HFFc6 (cell line): ENCODE data around the gene WIF1. TPM values are rescaled to one million over a fixed set of nuclear protein-coding genes. Genes with fewer than 3 reads are reported as not detected.

Experiments used
- DNase-seq: peaks from one replicate; pipeline ENCODE4 v3.0.0-alpha.2; 2018
- H3K27ac Mint-ChIP-seq: 2 replicates; pipeline ENCODE4 v1.8.0; 2020; ENCODE audit warnings: mild to moderate bottlenecking, mixed read lengths
- H3K27me3 Mint-ChIP-seq: 2 replicates; pipeline ENCODE4 v1.8.0; 2021; ENCODE audit warnings: mild to moderate bottlenecking, moderate library complexity, mixed read lengths; ENCODE audit not compliant: insufficient read depth
- H3K36me3 Mint-ChIP-seq: 2 replicates; pipeline ENCODE4 v1.8.0; 2021; ENCODE audit warnings: low read depth, mixed read lengths
- H3K4me1 Mint-ChIP-seq: 2 replicates; pipeline ENCODE4 v1.8.0; 2020; ENCODE audit warnings: low read depth, mixed read lengths
- H3K4me3 Mint-ChIP-seq: 2 replicates; pipeline ENCODE4 v1.8.0; 2020; ENCODE audit warnings: mild to moderate bottlenecking, moderate library complexity, mixed read lengths
- H3K9me3 Mint-ChIP-seq: 2 replicates; pipeline ENCODE4 v1.8.0; 2020; ENCODE audit warnings: mild to moderate bottlenecking, mixed read lengths
- CTCF ChIP-seq: fragments of 200-600 bp; sonication (generic); IDR thresholded peaks from 2 replicates; pipeline ENCODE4 v1.5.0; 2021; ENCODE audit warnings: antibody characterized with exemption, mild to moderate bottlenecking
- total RNA-seq, 6 experiments: library from RNA; stranded (reverse); fragmentation: NEBNext Ultra II Directional; extraction: Animal tissue kit (Norgen Biotek cat#: 25700); gene quantifications; 2 replicates in 1 of 6; 3 replicates in 5 of 6; pipeline ENCODE4 v1.2.3, GENCODE V29; 2021

Gene WIF1
- total RNA-seq, 6 experiments from 2014 or later = not detected

DNA sequence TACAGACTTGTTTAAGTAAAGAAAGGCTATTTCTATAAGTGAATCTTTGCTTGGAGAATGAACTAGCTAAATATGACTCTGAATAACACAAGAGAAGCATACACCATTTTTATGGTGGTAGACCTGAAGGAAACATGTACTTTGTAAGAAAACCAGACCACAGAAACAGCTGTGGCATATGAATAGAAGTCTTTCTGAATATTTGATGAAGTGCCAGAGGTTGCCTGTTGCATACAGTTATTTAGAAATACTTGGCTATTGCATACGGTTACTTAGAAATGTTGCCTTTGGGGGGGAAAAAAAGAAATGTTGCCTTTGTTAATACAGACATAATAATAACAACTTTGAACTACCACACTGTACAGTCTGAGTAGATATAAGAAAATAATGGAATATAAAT is 31.5 kb upstream of the WIF1 start:
- Mint-ChIP-seq H3K9me3 (no peaks in the 10 kb centered on the region), H3K27me3 (peaks cover 5% of the 10 kb centered on the region), H3K4me1 (peaks cover 22% of the 10 kb centered on the region), H3K4me3 (no peak overlapping the region), H3K27ac (no peak overlapping the region), H3K36me3 (no peaks in the 10 kb centered on the region)
- DNase-seq = no peak
- TF ChIP-seq CTCF = no peak

- Mint-ChIP-seq H3K27me3 (peaks cover 9% of the 10 kb centered on the region), H3K27ac (no peak overlapping the region), H3K4me3 (no peak overlapping the region), H3K36me3 (no peaks in the 10 kb centered on the region), H3K9me3 (no peaks in the 10 kb centered on the region), H3K4me1 (peaks cover 22% of the 10 kb centered on the region)
- no peak for DNase-seq
- no peak for TF ChIP-seq CTCF
Observed at GRCh38 chr12:65152012-65152411, 30.9 kb upstream of the WIF1 start.

DNA sequence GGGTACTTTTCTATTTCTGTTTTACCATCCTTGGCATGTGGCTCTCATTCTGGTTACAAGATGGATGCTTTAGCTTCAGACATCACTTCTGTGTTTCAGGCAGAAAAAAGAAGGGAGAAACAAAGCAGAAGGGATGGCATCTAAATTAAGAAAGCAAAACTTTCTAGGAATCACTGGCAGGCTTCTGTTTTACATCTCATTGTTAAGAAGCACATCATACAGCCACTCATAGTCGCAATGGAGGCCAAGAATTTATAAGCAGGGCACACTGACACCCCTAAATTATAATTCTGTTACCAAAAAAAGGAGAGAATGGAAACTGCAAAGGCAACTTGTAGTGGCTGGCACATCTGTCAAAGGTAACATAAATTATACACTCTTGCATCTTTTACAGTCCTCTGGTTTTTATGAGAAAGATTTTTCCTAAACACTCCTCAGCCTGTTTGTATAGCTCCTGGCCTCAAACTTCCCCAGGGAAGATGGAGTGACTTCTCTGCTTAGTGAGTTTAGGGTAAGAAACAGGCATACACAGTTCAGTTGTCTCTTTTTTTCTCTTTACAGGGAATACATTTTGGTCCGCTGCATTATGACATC is 26.3 kb upstream of the WIF1 start:
- Mint-ChIP-seq H3K36me3 (no peaks in the 10 kb centered on the region), H3K4me3 (no peak overlapping the region), H3K9me3 (no peaks in the 10 kb centered on the region), H3K4me1 (peaks cover 11% of the 10 kb centered on the region), H3K27ac (no peak overlapping the region), H3K27me3 (peaks cover 19% of the 10 kb centered on the region)
- DNase-seq = no peak
- TF ChIP-seq CTCF = no peak

GRCh38 chr12:65140738-65141137 is 19.6 kb upstream of the WIF1 start:
- H3K9me3 Mint-ChIP-seq = peaks cover 5% of the 10 kb centered on the region
- no peak for DNase-seq
- no peak overlapping the region for H3K27ac Mint-ChIP-seq
- 0 out of 2 replicates have a peak, but pooled peaks cover 7% of the 10 kb centered on the region for H3K36me3 Mint-ChIP-seq
- no peak for TF ChIP-seq CTCF
- no peaks in the 10 kb centered on the region for H3K4me1 Mint-ChIP-seq
- H3K4me3 Mint-ChIP-seq = no peak overlapping the region
- peaks cover 37% of the 10 kb centered on the region for H3K27me3 Mint-ChIP-seq

GRCh38 chr12:65139389-65139788 is 18.3 kb upstream of the WIF1 start:
- Mint-ChIP-seq H3K4me1 (no peaks in the 10 kb centered on the region), H3K36me3 (0 out of 2 replicates have a peak, but pooled peaks cover 7% of the 10 kb centered on the region), H3K27me3 (peaks cover 32% of the 10 kb centered on the region), H3K4me3 (no peak overlapping the region), H3K27ac (no peak overlapping the region), H3K9me3 (peaks cover 10% of the 10 kb centered on the region)
- TF ChIP-seq CTCF = no peak
- no peak for DNase-seq

DNA sequence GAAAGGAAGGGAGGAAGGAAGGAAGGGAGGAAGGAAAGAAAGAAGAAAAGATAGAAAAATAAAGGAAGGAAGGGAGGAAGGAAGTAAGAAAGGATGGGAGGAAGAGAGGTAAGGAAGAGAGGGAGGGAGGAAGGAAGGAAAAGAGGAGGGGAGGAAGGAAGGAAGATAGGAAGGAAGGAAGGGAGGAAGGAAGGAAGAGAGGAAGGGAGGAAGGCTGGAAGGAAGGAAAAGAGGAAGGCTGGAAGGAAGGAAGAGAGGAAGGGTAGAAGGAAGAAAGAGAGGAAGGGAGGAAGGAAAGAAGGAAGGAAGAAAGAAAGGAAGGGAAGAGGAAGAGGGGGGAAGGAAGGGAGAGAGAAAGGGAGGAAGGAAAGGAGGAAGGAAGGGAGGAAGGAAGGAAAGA is 12.8 kb upstream of the WIF1 start:
- H3K4me1 Mint-ChIP-seq = no peaks in the 10 kb centered on the region
- no peak for DNase-seq
- H3K36me3 Mint-ChIP-seq = 0 out of 2 replicates have a peak, but pooled peaks cover 7% of the 10 kb centered on the region
- peaks cover 28% of the 10 kb centered on the region for H3K27me3 Mint-ChIP-seq
- no peak overlapping the region for H3K4me3 Mint-ChIP-seq
- peaks cover 10% of the 10 kb centered on the region for H3K9me3 Mint-ChIP-seq
- no peak for TF ChIP-seq CTCF
- no peak overlapping the region for H3K27ac Mint-ChIP-seq
